ENCODE results near the gene CHST3.

The CHST3 gene

DNA sequence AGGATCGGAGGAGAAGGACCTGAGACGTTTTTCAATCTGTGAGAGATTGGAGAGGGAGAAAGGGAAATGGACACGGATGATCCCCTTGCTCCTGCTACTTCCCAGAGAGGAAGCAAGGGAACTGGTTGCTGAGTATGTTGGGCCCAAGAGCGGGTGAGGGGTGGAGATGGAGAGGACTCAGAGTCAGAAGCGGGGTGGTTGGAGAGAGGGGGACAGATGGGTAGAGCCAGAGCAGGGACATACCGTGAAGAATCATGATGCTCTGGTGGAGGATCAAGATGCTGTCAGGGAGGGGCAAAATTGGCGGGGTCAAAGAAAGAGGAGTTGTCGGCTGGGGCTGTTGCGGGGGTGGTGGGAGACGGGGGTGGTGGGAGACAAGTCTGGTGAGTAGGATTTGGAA is 2.4 kb upstream of the CHST3 start:
- no peaks in the 10 kb centered on the region for H3K27me3 ChIP-seq
- no peak for DNase-seq
- H3K4me1 ChIP-seq, result no peaks in the 10 kb centered on the region
- TF ChIP-seq, protein P1, sequence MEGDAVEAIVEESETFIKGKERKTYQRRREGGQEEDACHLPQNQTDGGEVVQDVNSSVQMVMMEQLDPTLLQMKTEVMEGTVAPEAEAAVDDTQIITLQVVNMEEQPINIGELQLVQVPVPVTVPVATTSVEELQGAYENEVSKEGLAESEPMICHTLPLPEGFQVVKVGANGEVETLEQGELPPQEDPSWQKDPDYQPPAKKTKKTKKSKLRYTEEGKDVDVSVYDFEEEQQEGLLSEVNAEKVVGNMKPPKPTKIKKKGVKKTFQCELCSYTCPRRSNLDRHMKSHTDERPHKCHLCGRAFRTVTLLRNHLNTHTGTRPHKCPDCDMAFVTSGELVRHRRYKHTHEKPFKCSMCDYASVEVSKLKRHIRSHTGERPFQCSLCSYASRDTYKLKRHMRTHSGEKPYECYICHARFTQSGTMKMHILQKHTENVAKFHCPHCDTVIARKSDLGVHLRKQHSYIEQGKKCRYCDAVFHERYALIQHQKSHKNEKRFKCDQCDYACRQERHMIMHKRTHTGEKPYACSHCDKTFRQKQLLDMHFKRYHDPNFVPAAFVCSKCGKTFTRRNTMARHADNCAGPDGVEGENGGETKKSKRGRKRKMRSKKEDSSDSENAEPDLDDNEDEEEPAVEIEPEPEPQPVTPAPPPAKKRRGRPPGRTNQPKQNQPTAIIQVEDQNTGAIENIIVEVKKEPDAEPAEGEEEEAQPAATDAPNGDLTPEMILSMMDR (IDR thresholded peaks at IDR 0.05; ENCODE audit: low read depth, low read length), result no peak
- H3K9me3 ChIP-seq, result no peaks in the 10 kb centered on the region
- H3K4me3 ChIP-seq (ENCODE audit: low read depth, low read length), result no peak overlapping the region
- H3K36me3 ChIP-seq, result no peaks in the 10 kb centered on the region

DNA sequence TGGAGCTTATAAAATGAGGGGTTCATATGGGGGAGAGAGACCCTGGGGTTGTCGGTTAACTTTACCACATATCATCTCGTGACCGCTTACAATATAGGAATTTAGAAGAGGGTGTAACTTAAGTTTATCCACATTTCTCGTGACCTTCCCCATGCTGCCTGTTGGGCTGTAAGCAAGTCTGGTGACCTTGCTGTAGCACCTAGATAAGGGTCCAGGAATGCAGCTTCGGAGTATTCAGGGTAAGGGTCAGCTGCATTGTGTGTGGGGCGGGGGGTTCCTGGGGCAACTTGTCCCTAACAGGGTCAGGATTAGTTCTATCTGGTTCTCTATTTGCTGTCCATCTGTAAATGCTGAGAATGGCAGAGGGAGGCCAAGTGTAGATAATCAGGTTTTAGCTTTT is 1.3 kb upstream of the CHST3 start:
- H3K27me3 ChIP-seq, result no peaks in the 10 kb centered on the region
- TF ChIP-seq, protein P1 (IDR thresholded peaks at IDR 0.05; ENCODE audit: low read depth, low read length), result no peak
- H3K9me3 ChIP-seq, result no peaks in the 10 kb centered on the region
- H3K36me3 ChIP-seq, result no peaks in the 10 kb centered on the region; the same call in 1 of the 2 replicates
- no peak overlapping the region for H3K4me3 ChIP-seq (ENCODE audit: low read depth, low read length)
- no peak for DNase-seq
- peaks cover 3% of the 10 kb centered on the region for H3K4me1 ChIP-seq

DNA sequence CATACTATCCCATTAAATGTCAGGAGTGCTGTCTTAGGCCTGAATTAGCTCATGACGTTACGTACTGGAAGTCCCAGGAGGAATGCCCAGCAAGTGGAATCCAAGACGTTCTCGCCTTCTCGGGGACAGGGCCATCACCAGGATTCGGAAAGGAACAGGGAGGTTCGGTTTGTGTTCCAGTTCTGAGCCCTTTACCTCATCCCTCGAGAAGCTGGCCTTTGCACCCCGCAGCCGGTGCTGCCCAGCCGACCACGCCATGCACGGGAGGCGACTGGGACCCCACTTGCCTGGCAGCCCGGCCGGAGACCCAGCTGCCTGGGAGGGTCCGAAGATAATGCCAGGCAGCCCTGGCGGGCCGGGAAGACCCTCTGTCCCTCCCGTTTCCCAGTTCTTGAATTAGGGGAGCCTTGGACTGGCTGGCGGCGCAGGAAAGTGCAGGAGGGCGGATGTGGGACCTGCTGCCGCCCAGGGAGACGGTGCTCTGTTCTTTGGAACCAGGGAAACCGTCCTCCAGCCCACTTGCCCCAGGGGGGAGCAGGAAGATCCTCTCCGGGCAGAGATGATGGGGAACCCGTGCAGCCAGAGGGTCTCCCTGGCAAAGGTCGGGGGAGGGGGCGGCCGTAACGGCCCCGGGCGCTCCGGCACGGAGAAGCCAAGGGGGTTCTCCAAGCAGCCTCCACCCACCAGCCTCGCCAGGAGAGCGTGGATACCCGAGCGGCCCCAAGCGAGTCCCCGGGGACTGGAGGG is 671 bp upstream of the CHST3 start:
- no peak for DNase-seq
- Histone ChIP-seq H3K27me3 (no peaks in the 10 kb centered on the region), H3K36me3 (no peaks in the 10 kb centered on the region; the same call in 1 of the 2 replicates), H3K4me1 (peaks cover 9% of the 10 kb centered on the region), H3K4me3 (ENCODE audit: low read depth, low read length) (peak overlapping the region; percentile 90), H3K9me3 (no peaks in the 10 kb centered on the region)
- TF ChIP-seq, protein P1 (IDR thresholded peaks at IDR 0.05; ENCODE audit: low read depth, low read length), result no peak

DNA sequence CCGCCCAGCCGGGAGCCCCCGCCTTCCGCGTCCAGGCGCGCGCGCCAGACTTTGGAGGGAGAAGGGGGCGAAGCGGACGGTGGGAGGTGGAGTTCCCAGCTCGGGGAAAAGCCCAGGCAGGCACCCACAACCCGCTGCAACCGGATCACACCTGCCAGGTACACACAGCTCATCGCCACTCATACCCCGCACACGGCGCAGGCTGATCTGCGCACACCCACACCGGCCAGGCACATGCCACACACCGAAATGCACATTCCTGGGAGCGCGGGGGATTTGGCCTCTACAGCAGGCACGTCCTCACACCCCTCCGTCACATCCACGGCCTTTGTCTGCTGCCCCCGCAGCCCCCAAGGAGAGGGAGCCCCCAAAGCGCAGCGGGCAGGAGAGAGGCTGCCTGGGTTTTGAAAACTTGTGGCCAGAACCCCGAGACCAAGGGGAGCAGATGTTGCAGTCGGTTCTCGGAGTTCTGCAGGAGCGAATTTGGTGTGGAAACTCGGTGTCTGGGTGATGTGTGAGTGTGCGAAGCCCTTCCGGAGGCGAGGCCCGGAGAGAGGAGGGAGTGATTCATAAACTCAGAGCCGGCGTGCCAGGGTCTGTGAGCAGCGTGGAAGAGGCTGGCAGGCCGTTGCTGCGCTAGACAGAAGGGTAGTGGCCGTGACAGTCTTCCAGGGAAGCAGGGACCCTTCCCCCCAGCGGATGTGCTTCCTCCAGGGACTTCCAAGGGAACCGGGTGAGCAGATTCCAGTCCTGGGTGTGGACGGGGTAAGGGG is 734 bp downstream of the CHST3 start:
- TF ChIP-seq, protein P1 (IDR thresholded peaks at IDR 0.05; ENCODE audit: low read depth, low read length), result no peak
- H3K36me3 ChIP-seq, result no peaks in the 10 kb centered on the region; the same call in 1 of the 2 replicates
- peaks cover 11% of the 10 kb centered on the region for H3K4me1 ChIP-seq
- no peaks in the 10 kb centered on the region for H3K9me3 ChIP-seq
- no peaks in the 10 kb centered on the region for H3K27me3 ChIP-seq
- H3K4me3 ChIP-seq (ENCODE audit: low read depth, low read length), result peak overlapping the region; percentile 90
- peak; percentile 57 for DNase-seq

DNA sequence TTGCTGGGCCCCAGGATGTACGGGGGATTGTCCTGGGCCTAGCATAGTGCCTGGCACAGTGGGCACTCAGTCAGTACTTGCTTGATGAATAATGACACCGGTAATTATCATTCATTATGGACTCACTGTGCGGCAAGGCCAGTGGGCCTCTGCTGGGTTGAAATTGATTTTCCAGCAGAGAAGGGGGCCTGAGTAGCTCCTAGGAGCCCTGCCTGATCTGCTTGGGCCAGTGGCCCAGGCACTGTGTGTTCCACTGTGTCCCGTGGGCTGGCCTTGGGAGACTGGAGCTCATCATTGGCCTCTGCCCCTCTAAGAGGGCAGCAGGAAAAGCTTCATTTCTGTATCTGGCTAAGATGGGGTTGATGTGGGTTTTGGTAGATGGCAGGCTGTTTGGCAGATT is 1.4 kb downstream of the CHST3 start:
- Histone ChIP-seq H3K4me1 (peaks cover 11% of the 10 kb centered on the region), H3K9me3 (no peaks in the 10 kb centered on the region), H3K27me3 (no peaks in the 10 kb centered on the region), H3K4me3 (ENCODE audit: low read depth, low read length) (peak overlapping the region; percentile 90), H3K36me3 (no peaks in the 10 kb centered on the region; the same call in 1 of the 2 replicates)
- TF ChIP-seq, protein P1 (IDR thresholded peaks at IDR 0.05; ENCODE audit: low read depth, low read length), result no peak
- no peak for DNase-seq
